Measurements from ENCODE around the gene CHP2.
A peak's percentile ranks its signal among the peaks of the same experiment; 100 is the strongest.
"Not testable (repeated sequence)": the region's sequence is repeated elsewhere in the genome, so short reads cannot be mapped to it uniquely, and the experiment has no call there.

Gene CHP2

DNA sequence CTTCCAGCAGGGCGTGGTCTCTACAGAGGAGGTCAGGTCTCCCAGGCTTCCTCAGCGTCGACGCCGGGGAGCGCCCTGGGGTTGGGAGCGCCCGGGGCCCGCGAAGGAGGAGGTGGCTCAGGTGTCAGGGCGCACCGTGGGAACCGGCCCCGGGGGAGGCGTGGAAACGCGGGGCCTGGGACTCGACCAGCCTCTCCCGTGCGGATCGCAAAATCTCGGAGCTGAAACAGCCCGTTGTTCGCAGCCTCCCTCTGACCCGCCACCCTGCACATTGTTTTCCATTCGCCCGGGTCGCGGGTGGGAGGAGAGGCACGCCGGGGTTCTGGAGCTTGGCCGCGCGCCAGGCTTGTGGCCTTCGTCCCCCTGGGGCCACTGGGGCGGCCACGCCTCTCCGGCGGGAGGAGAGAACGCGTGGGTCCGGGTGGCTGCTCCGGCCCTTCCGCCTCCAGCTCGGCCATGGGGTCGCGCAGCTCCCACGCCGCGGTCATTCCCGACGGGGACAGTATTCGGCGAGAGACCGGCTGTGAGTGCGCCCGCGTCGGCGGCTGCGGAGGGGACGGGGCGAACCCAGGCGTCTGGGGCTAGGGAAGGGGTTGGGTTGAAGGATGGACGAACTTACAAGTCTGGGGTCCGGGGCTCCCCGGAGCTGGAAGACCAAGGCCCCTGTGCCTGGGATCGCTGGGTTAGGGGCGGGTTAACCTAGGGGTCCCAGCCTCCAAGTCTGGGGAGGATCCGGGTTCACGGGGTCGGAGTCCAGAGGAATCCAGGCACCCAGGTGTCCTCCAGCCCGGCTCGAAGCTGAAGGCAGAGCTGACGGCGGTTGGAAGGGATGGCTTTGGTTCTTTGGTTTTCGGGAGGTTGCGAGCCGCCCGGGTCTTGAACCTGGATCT is at the start of gene CHP2:
Gene CHP2 (plus strand): TSS at position 433 of the 890 bp plus-strand sequence. CDS start 24 bp downstream, at position 457.
- in situ Hi-C loops (cut with HindIII; ENCODE audit: low pct_unique_long_range_greater_than_20kb, low sequenced_read_pairs): no loop called here
- no peak for TF ChIP-seq JUND (IDR thresholded peaks at IDR 0.05; ENCODE audit: low read depth)
- DNase-seq (ENCODE audit: low read depth in 1 of 2, low spot score in 1 of 2): peak in 1 of 2 experiments; percentile 46

DNA sequence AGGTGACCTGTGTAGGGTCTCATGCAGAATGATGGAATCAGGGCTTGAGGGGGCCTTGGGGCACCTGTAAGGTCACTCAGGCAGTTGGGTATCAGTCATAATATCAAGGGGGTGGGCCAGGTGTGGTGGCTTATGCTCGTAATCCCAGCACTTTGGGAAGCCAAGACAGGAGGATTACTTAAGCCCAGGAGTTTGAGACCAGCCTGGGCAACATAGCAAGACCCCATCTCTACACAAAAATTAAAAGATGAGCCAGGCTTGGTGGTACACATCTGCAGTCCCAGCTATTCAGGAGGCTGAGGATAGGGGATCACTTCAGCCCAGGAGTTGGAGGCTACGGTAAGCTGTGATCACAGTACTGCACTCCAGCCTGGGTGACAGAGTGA is 49.3 kb upstream of the CHP2 start:
- in situ Hi-C loops (cut with HindIII; ENCODE audit: low pct_unique_long_range_greater_than_20kb, low sequenced_read_pairs): no loop called here
- no peak for TF ChIP-seq JUND (IDR thresholded peaks at IDR 0.05; ENCODE audit: low read depth)
- no peak for DNase-seq (ENCODE audit: low read depth in 1 of 2, low spot score in 1 of 2)

DNA sequence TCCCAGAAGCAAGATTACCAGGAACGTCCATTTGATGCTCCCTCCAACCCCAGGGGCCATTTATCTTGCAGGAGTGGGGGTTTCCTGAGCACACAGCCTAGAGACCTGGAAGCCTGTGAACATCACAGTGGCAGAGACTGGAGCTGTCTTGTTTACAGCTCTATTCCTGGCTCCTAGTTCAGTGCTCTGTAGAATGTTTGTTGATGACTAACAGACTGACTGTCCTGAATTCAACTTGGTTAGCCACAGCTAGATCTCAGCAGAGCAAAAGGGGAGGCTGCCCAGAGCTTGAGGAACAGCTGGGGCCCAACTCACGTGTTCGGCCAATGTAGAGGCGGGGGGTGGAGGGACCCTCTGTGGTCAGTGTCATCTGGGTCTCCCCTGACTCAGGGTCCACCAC is 48.4 kb upstream of the CHP2 start:
- no peak for TF ChIP-seq JUND (IDR thresholded peaks at IDR 0.05; ENCODE audit: low read depth)
- no peak for DNase-seq (ENCODE audit: low read depth in 1 of 2, low spot score in 1 of 2)
- in situ Hi-C loops (cut with HindIII; ENCODE audit: low pct_unique_long_range_greater_than_20kb, low sequenced_read_pairs): no loop called here

DNA sequence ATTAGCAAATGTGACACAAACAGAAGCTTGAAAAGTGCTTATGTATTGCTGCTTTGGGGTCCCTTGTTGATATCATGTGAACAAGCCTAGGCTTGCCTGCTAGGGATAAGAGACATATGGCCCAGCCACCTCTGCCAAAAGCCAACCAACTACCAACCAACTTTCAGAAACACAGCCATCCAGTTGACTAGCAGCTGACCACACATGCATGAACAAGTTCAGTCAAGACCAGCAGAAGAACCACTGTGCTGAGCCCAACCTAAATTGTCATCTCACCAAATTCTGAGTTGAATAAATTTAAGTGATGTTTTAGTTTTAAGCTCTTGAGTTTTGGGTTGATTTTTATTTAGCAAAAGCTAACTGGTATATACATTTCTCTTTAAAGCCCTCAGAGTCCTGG is 45.3 kb upstream of the CHP2 start:
- DNase-seq (ENCODE audit: low read depth in 1 of 2, low spot score in 1 of 2): no peak
- TF ChIP-seq JUND (IDR thresholded peaks at IDR 0.05; ENCODE audit: low read depth): no peak
- in situ Hi-C loops (cut with HindIII; ENCODE audit: low pct_unique_long_range_greater_than_20kb, low sequenced_read_pairs): no loop called here

DNA sequence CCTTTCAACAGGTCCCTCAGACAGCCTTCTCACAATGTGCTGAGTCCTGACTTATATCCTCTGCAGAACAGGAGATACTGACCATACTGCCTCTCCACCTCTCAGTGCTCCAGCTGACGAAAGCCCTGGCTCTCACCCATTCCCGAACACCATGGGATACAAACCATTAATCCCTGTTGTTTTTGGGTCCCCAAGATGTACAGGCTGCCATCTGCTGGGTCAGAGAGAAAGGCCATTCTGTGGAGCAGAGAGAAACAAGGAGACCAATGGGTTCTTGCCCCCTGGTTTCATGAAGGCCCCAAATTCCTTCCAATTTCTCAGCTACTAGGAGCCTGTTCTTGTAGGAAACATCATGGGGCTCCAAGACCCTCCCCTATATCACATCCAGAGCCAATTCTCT is 44.8 kb upstream of the CHP2 start:
- in situ Hi-C loops (cut with HindIII; ENCODE audit: low pct_unique_long_range_greater_than_20kb, low sequenced_read_pairs): no loop called here
- no peak for TF ChIP-seq JUND (IDR thresholded peaks at IDR 0.05; ENCODE audit: low read depth)
- peak in 1 of 2 experiments; percentile 29 for DNase-seq (ENCODE audit: low read depth in 1 of 2, low spot score in 1 of 2)

DNA sequence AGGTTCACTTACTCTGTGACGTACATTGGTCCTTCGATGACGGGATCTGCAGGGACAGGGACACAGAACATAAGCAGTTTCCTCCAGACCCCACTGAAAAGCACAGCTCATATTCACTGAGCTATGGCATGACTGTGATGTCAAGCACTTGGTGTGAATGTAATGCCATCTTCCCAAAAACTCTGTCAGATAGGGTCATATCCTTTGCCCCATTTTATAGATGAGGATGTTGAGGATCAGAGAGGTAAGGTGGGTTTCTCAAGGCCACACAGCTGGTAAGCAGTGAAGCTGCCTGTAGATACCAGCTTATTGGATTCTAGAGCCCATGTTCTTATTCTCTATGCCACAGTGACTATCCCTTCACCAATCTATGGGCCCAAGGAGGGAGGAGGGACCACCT is 44.3 kb upstream of the CHP2 start:
- no peak for DNase-seq (ENCODE audit: low read depth in 1 of 2, low spot score in 1 of 2)
- no peak for TF ChIP-seq JUND (IDR thresholded peaks at IDR 0.05; ENCODE audit: low read depth)
- in situ Hi-C loops (cut with HindIII; ENCODE audit: low pct_unique_long_range_greater_than_20kb, low sequenced_read_pairs): no loop called here

DNA sequence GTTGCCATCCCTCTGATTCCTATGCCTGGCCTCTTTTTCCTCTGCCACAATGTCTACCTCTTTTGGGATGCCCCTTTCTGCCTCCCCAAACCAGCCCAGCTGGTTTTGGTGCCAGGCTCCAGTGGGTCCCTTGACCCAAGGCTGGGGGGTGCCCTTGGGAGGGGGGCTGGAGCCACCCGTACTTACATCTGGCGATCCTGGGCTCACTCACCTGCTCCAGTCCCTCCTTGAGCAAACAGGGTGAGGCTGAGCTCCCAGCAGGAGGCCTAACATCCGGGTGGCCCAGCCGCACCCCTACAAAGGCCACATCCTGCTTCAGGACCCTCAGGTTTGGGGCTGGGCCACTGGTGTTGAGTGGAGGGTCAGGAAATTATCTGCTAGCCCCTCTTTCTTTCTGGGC is 43.0 kb upstream of the CHP2 start:
- in situ Hi-C loops (cut with HindIII; ENCODE audit: low pct_unique_long_range_greater_than_20kb, low sequenced_read_pairs): no loop called here

DNA sequence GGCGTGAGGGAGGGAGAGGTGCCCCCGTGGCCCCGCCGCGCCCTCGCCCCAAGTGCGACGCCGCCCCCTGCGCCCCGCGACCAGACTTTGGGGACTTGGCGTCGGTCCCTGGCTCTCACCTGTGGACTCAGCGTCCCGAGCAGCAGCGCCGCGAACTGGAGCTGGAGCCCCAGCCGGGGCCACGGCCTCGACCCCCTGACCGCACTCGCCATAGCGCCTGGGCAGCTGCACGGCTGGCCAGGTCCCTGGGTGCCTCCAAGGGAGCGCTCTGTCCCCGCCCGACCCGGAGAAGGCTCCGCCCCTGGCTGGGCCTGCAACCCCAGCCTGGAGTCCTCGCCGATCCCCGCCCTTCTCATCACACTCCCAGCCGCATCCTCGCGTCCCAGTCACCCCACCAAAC is 41.9 kb upstream of the CHP2 start, which contains the start of gene ERN2:
Gene ERN2 (minus strand): TSS at position 247 of the 400 bp plus-strand sequence. CDS start 35 bp downstream, at position 212.
- no peak for TF ChIP-seq JUND (IDR thresholded peaks at IDR 0.05; ENCODE audit: low read depth)
- in situ Hi-C loops (cut with HindIII; ENCODE audit: low pct_unique_long_range_greater_than_20kb, low sequenced_read_pairs): no loop called here
- no peak for DNase-seq (ENCODE audit: low read depth in 1 of 2, low spot score in 1 of 2)

More for the DNA sequence above, 43.0 kb upstream of the CHP2 start:
- DNase-seq (ENCODE audit: low read depth in 1 of 2, low spot score in 1 of 2): no peak
- TF ChIP-seq JUND (IDR thresholded peaks at IDR 0.05; ENCODE audit: low read depth): no peak

DNA sequence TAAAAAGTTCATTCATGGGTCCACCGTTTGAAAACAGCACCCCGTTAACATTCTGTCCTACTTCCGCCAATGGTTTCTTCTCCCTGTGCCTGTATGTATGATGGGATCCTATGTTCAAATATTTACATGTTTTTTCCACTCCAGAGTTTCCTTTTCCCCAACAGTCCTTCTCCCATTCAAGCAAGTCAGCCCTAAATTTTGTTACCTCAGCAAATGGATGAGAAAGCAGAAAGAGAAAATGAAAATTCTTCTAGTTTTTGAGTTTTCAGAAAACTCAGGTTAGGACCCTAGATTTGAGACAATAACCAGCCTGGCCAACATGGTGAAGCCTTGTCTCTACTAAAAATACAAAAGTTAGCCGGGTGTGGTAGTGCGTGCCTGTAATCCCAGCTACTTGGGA is 38.3 kb upstream of the CHP2 start:
- no peak for DNase-seq (ENCODE audit: low read depth in 1 of 2, low spot score in 1 of 2)
- in situ Hi-C loops (cut with HindIII; ENCODE audit: low pct_unique_long_range_greater_than_20kb, low sequenced_read_pairs): no loop called here
- TF ChIP-seq JUND (IDR thresholded peaks at IDR 0.05; ENCODE audit: low read depth): no peak

DNA sequence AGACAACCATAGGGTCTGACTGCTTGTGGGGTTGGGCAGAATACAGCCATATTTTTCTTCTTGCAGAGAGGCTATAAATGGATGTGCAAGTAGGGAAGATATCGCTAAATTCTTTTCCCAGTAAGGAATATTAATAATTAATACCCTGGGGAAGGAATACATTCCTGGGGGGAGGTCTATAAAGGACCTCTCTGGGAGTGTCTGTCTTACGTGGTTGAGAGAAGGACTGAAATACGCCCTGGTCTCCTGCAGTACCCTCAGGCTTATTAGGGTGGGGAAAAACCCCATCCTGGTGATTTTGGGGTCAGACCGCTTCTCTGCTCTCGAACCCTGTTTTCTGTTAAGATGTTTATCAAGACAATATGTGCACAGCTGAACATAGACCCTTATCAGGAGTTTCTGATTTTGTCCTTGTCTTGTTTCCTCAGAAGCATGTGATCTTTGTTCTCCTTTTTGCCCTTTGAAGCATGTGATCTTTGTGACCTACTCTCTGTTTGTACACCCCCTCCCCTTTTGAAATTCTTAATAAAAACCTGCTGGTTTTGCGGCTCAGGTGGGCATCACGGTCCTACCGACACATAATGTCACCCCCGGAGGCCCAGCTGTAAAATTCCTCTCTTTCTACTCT is 32.1 kb upstream of the CHP2 start:
- in situ Hi-C loops (cut with HindIII; ENCODE audit: low pct_unique_long_range_greater_than_20kb, low sequenced_read_pairs); DNase-seq (ENCODE audit: low read depth in 1 of 2, low spot score in 1 of 2): not testable (repeated sequence)

DNA sequence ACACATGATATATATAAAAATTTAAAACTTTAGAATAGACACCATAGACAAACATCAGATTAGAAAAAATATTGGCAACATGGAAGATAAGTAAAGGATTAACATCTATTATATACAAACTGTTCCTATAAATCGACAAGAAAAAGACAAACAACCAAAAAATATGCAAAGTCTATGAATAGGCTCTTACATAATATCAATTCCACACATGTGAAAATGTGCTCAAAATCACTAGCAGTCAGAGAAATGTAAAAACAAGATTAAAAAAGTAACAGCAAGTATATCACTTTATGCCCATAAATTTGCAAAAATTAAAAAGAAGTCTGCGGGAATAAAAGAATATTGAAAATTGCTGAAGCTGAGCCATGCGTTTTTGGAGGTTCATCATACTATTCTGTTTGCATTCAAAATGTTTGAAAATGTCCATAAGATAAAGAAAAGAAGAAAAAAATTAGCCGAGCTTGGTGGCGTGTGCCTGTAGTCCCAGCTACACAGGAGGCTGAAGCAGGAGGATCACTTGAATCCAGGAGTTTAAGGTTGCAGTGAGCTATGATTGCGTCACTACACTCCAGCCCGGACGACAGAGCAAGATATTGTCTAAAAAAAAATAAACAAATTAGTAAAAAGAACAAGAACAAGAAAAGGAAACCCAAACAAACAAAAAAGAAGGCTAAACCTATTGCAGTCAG is 30.6 kb upstream of the CHP2 start:
- no peak for TF ChIP-seq JUND (IDR thresholded peaks at IDR 0.05; ENCODE audit: low read depth)
- in situ Hi-C loops (cut with HindIII; ENCODE audit: low pct_unique_long_range_greater_than_20kb, low sequenced_read_pairs): no loop called here
- no peak for DNase-seq (ENCODE audit: low read depth in 1 of 2, low spot score in 1 of 2)

DNA sequence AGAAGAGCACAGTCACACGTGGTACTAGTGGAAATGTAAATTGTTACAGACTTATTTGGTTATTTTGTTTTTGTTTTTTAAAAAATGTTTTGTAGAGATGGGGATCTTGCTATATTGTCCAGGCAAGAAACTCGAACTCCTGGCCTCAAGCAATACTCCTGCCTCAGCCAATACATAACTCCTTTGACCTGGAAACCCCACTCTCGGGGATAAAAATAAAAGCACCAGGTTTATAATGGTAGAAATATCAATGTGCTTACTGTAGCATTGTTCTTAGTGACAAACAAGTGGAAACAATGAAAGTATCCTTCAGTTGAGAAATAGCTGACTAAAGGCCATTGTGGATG is 30.1 kb upstream of the CHP2 start:
- no peak for DNase-seq (ENCODE audit: low read depth in 1 of 2, low spot score in 1 of 2)
- no peak for TF ChIP-seq JUND (IDR thresholded peaks at IDR 0.05; ENCODE audit: low read depth)
- in situ Hi-C loops (cut with HindIII; ENCODE audit: low pct_unique_long_range_greater_than_20kb, low sequenced_read_pairs): no loop called here

DNA sequence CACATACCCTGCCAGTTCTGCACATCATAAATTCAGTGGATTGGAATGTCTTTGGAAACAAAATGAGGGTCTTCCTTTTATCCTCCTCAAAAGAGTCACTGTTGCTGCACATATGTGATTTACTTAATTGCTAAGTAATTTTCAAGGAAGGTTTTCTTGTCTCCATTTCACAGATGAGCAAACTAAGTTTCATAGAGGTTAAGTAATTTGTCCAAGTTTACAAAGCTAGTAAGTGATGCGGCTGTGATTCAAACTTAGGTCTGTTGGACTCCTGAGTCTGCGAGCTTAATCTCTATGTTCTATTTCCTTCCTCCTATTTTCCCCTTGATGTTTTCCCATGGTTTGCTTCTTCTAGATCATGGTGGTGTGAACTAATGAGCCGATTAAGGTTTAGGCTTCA is 28.1 kb upstream of the CHP2 start:
- TF ChIP-seq JUND (IDR thresholded peaks at IDR 0.05; ENCODE audit: low read depth): no peak
- DNase-seq (ENCODE audit: low read depth in 1 of 2, low spot score in 1 of 2): no peak
- in situ Hi-C loops (cut with HindIII; ENCODE audit: low pct_unique_long_range_greater_than_20kb, low sequenced_read_pairs): no loop called here
